ENCODE measurements around the gene TMEM117. TPM values are rescaled to one million over a fixed set of nuclear protein-coding genes. Genes with fewer than 3 reads are reported as not detected.

Gene TMEM117
- total RNA-seq, 6 experiments from 2014 or later, result 2.4 to 15.3 (median 3.1) TPM

- 69% methylated on average over 3 of the region's 3 CpGs for WGBS (ENCODE audit: insufficient coverage, low coverage, low lambda C conversion rate, missing lambda C conversion rate)
- no peak for ATAC-seq
These were observed 561.8 kb downstream of the TMEM117 start for GRCh38 chr12:44397631-44398030.

GRCh38 chr12:44403185-44403584, 567.3 kb downstream of the TMEM117 start:
- no peak overlapping the region for H3K4me3 ChIP-seq
- H3K36me3 ChIP-seq, result no peaks in the 10 kb centered on the region
- no peak for TF ChIP-seq POLR2A (IDR thresholded peaks at IDR 0.05)
- no peak for TF ChIP-seq CTCF (IDR thresholded peaks at IDR 0.05)
- intact Hi-C loops (cut with DNase I), result no loop called here
- H3K27ac ChIP-seq, result no peak overlapping the region
- 28% methylated on average over 2 of the region's 2 CpGs for WGBS (ENCODE audit: insufficient coverage, low coverage, low lambda C conversion rate, missing lambda C conversion rate)
- DNase-seq (no peak), ATAC-seq (peak in 1 of 4 donors; percentile 52)
- H3K27me3 ChIP-seq, result no peaks in the 10 kb centered on the region
- H3K9me3 ChIP-seq, result no peaks in the 10 kb centered on the region
- H3K4me1 ChIP-seq, result no peaks in the 10 kb centered on the region

More at GRCh38 chr12:44397631-44398030, 561.8 kb downstream of the TMEM117 start:
- no peak for TF ChIP-seq POLR2A (IDR thresholded peaks at IDR 0.05)
- no peak for TF ChIP-seq CTCF (IDR thresholded peaks at IDR 0.05)
- H3K9me3 ChIP-seq, result no peaks in the 10 kb centered on the region
- H3K27ac ChIP-seq, result no peak overlapping the region
- no peaks in the 10 kb centered on the region for H3K27me3 ChIP-seq
- no peak for DNase-seq
- no peak overlapping the region for H3K4me3 ChIP-seq
- no peaks in the 10 kb centered on the region for H3K36me3 ChIP-seq
- H3K4me1 ChIP-seq, result no peaks in the 10 kb centered on the region
- intact Hi-C loops (cut with DNase I), result no loop called here

GRCh38 chr12:44405297-44405696, 569.4 kb downstream of the TMEM117 start:
- TF ChIP-seq POLR2A (IDR thresholded peaks at IDR 0.05), result no peak
- TF ChIP-seq CTCF (IDR thresholded peaks at IDR 0.05), result no peak
- Histone ChIP-seq H3K27me3 (no peaks in the 10 kb centered on the region), H3K4me1 (no peaks in the 10 kb centered on the region), H3K36me3 (no peaks in the 10 kb centered on the region), H3K4me3 (no peak overlapping the region), H3K27ac (no peak overlapping the region), H3K9me3 (no peaks in the 10 kb centered on the region)
- DNase-seq (no peak), ATAC-seq (no peak)
- intact Hi-C loops (cut with DNase I), result no loop called here
- 33% methylated on average over 4 of the region's 4 CpGs for WGBS (ENCODE audit: insufficient coverage, low coverage, low lambda C conversion rate, missing lambda C conversion rate)

- intact Hi-C loops (cut with DNase I), result no loop called here
- TF ChIP-seq POLR2A (IDR thresholded peaks at IDR 0.05) (no peak), CTCF (IDR thresholded peaks at IDR 0.05) (no peak)
- H3K4me1 ChIP-seq, result no peaks in the 10 kb centered on the region
- ATAC-seq (no peak), DNase-seq (no peak)
- 75% methylated on average over 1 of the region's 1 CpG for WGBS (ENCODE audit: insufficient coverage, low coverage, low lambda C conversion rate, missing lambda C conversion rate)
- no peaks in the 10 kb centered on the region for H3K27me3 ChIP-seq
- no peak overlapping the region for H3K27ac ChIP-seq
- no peaks in the 10 kb centered on the region for H3K36me3 ChIP-seq
- H3K4me3 ChIP-seq, result no peak overlapping the region
- H3K9me3 ChIP-seq, result no peaks in the 10 kb centered on the region
These were observed 586.7 kb downstream of the TMEM117 start for GRCh38 chr12:44422559-44422958.

- no peak for ATAC-seq
- TF ChIP-seq POLR2A (IDR thresholded peaks at IDR 0.05) (no peak), CTCF (IDR thresholded peaks at IDR 0.05) (no peak)
- Histone ChIP-seq H3K27ac (no peak overlapping the region), H3K4me3 (no peak overlapping the region), H3K36me3 (no peaks in the 10 kb centered on the region), H3K27me3 (no peaks in the 10 kb centered on the region), H3K4me1 (no peaks in the 10 kb centered on the region), H3K9me3 (no peaks in the 10 kb centered on the region)
- WGBS (ENCODE audit: insufficient coverage, low coverage, low lambda C conversion rate, missing lambda C conversion rate), result 41% methylated on average over 2 of the region's 2 CpGs
- no peak for DNase-seq
- intact Hi-C loops (cut with DNase I), result no loop called here
These were observed 592.9 kb downstream of the TMEM117 start for GRCh38 chr12:44428825-44429224.
